HG02970 (cell line): Measurements from ENCODE around the gene THNSL1.

Source experiments
- ATAC-seq: cut with Tn5 transposase; IDR thresholded peaks from one replicate; pipeline ENCODE4 v1.9.1; 2021; ENCODE audit warnings: mild to moderate bottlenecking, moderate library complexity, moderate number of reproducible peaks; ENCODE audit not compliant: unreplicated experiment, low FRiP score

THNSL1 gene

GRCh38 chr10:25052012-25052411 is 35.6 kb downstream of the THNSL1 start:
- no peak for ATAC-seq

GRCh38 chr10:25056726-25057125 is 40.3 kb downstream of the THNSL1 start:
- no peak for ATAC-seq

- no peak for ATAC-seq
Measured at GRCh38 chr10:25057886-25058285, 41.5 kb downstream of the THNSL1 start.

- ATAC-seq: no peak
Measured at GRCh38 chr10:25059990-25060389, 43.6 kb downstream of the THNSL1 start.

GRCh38 chr10:25061125-25061524 is 44.7 kb downstream of the THNSL1 start:
- no peak for ATAC-seq

- no peak for ATAC-seq
Measured at GRCh38 chr10:25061711-25062449, 45.5 kb downstream of the THNSL1 start.

GRCh38 chr10:25063157-25063556 is 46.7 kb downstream of the THNSL1 start:
- ATAC-seq: no peak

GRCh38 chr10:25063644-25064043 is 47.2 kb downstream of the THNSL1 start:
- no peak for ATAC-seq

GRCh38 chr10:25064401-25064800 is 48.0 kb downstream of the THNSL1 start:
- no peak for ATAC-seq

- no peak for ATAC-seq
Measured at GRCh38 chr10:25065761-25066476, 49.5 kb downstream of the THNSL1 start.

- no peak for ATAC-seq
Measured at GRCh38 chr10:25068152-25069058, 52.0 kb downstream of the THNSL1 start.

GRCh38 chr10:25071227-25071626 is 54.8 kb downstream of the THNSL1 start:
- ATAC-seq: no peak

GRCh38 chr10:25072786-25073185 is 56.4 kb downstream of the THNSL1 start:
- no peak for ATAC-seq

GRCh38 chr10:25075825-25076224 is 59.4 kb downstream of the THNSL1 start:
- no peak for ATAC-seq
